Neural cell (in vitro differentiated cells): ENCODE data around the gene IFIT2.

Experiments
- CTCF ChIP-seq: fragments of 450-650 bp; IDR thresholded peaks from 2 replicates; pipeline ENCODE4 v1.5.1; 2014; ENCODE audit warnings: antibody characterized with exemption, mild to moderate bottlenecking, moderate library complexity; ENCODE audit not compliant: poor library complexity, severe bottlenecking
- SMC3 ChIP-seq: fragments of 450-650 bp; conservative IDR thresholded peaks from 2 replicates; pipeline ENCODE4 v1.6.1; 2014; ENCODE audit warnings: antibody characterized with exemption, mild to moderate bottlenecking, moderate library complexity; ENCODE audit not compliant: poor library complexity

DNA sequence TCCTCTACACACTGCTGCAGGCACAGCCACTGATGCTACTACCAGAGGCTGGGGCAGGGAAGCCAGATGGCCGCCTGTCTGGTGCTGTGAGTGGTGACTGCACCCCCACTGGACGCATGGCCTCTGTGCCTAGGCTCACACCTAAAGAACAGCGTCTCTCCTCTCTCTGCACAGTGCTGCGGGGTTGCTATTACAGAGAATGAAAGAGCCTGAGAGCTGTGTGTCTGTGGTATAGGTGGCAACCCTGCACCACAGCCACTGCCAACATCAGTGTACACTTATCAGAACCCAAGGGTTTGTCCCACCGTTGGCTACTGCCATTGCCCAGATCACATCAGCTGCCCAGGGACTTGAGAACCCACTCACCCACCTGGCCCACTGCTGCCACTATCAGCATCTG lies 4.1 kb upstream of the IFIT2 start:
- TF ChIP-seq CTCF (no peak), SMC3 (no peak)
